OCI-LY1 (cell line): Measurements from ENCODE around the gene NKX2-2.

ENCODE experiments used
- H2AFZ ChIP-seq: fragments of 200-600 bp; sonication (generic), shearing (Covaris generic); 2 replicates; pipeline ENCODE4 v1.6.0; 2014; ENCODE audit warnings: antibody characterized with exemption, mild to moderate bottlenecking, low read length
- H3F3A ChIP-seq: fragments of 200-600 bp; sonication (generic), shearing (Covaris generic); 2 replicates; pipeline ENCODE4 v1.6.0; 2014; ENCODE audit warnings: mild to moderate bottlenecking, antibody characterized with exemption, low read length, moderate library complexity; ENCODE audit not compliant: insufficient read depth
- H3K27ac ChIP-seq: fragments of 200-600 bp; sonication (generic); 2 replicates; pipeline ENCODE4 v1.5.1; 2014; ENCODE audit warnings: low read length, mixed run types, mild to moderate bottlenecking, low read depth; ENCODE audit not compliant: poor library complexity, severe bottlenecking
- H3K27me3 ChIP-seq: fragments of 200-600 bp; sonication (generic); 2 replicates; pipeline ENCODE4 v1.6.0; 2014; ENCODE audit warnings: antibody characterized with exemption, mild to moderate bottlenecking, low read length, moderate library complexity; ENCODE audit not compliant: insufficient read depth
- H3K36me3 ChIP-seq: fragments of 200-600 bp; sonication (generic); 2 replicates; pipeline ENCODE4 v1.6.1; 2014; ENCODE audit warnings: mild to moderate bottlenecking, antibody characterized with exemption, low read length, moderate library complexity, mixed read lengths; ENCODE audit not compliant: insufficient read depth
- H3K4me1 ChIP-seq: fragments of 200-600 bp; sonication (generic); 2 replicates; pipeline ENCODE4 v1.5.1; 2014; ENCODE audit warnings: mild to moderate bottlenecking, low read length, moderate library complexity; ENCODE audit not compliant: insufficient read depth, severe bottlenecking
- H3K4me2 ChIP-seq: fragments of 200-600 bp; sonication (generic), shearing (Covaris generic); 2 replicates; pipeline ENCODE4 v1.6.1; 2014; ENCODE audit warnings: low read length
- H3K4me3 ChIP-seq: fragments of 200-600 bp; sonication (generic); 2 replicates; pipeline ENCODE4 v1.5.1; 2014; ENCODE audit warnings: low read length, low read depth, mild to moderate bottlenecking, mixed read lengths; ENCODE audit not compliant: poor library complexity, severe bottlenecking
- H3K79me2 ChIP-seq: fragments of 200-600 bp; shearing (Covaris generic); 2 replicates; pipeline ENCODE4 v1.6.1; 2016; ENCODE audit warnings: mixed run types, low read length, mixed read lengths; ENCODE audit not compliant: insufficient read depth
- H3K9ac ChIP-seq: fragments of 200-600 bp; sonication (generic), shearing (Covaris generic); 2 replicates; pipeline ENCODE4 v1.6.1; 2014; ENCODE audit warnings: mild to moderate bottlenecking, low read length, mixed read lengths
- H3K9me2 ChIP-seq: fragments of 200-600 bp; sonication (generic), shearing (Covaris generic); 2 replicates; pipeline ENCODE4 v1.6.1; 2014; ENCODE audit warnings: low read depth, mild to moderate bottlenecking, low read length, mixed read lengths
- H3K9me3 ChIP-seq: fragments of 200-600 bp; shearing (Covaris generic); 2 replicates; pipeline ENCODE4 v1.6.1; 2014; ENCODE audit warnings: low read length, mixed read lengths
- H4K20me1 ChIP-seq: fragments of 200-600 bp; sonication (generic), shearing (Covaris generic); 2 replicates; pipeline ENCODE4 v1.6.0; 2016; ENCODE audit warnings: mild to moderate bottlenecking, low read length; ENCODE audit not compliant: insufficient read depth
- EZH2 ChIP-seq: fragments of 200-600 bp; sonication (generic), shearing (Covaris generic); IDR thresholded peaks from 2 replicates; pipeline ENCODE4 v1.8.0; 2017; ENCODE audit warnings: borderline replicate concordance, mixed run types, mild to moderate bottlenecking, antibody characterized with exemption, low read length, moderate library complexity, mixed read lengths
- TF ChIP-seq, protein P1 (sequence below): fragments of 200-600 bp; sonication (generic), shearing (Covaris generic); IDR thresholded peaks from 2 replicates; pipeline ENCODE4 v1.5.1; 2017; ENCODE audit warnings: mild to moderate bottlenecking, antibody characterized with exemption, low read length, moderate library complexity, mixed read lengths

NKX2-2 gene

DNA sequence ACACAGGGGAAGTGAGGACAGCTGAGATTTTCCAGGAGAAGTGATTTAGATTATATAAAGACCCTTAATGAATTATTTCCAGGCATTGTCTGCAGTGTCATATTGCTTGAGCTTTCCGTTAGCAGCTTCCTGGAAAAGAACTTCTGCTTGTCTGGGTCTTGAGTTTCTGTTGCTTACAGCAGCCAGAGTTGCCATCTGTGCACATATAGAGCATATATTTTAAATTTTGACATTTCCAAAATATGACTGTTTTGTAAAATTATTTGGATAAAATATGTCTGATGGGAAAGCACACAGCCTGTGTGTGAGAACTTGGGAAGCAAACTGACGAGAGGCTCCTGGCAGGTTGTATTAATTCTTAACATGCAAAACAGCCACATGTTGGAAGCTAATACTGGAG is 21.0 kb upstream of the NKX2-2 start:
- no peaks in the 10 kb centered on the region for H3F3A ChIP-seq
- H4K20me1 ChIP-seq, result no peaks in the 10 kb centered on the region
- H3K9me3 ChIP-seq, result no peaks in the 10 kb centered on the region
- H3K4me3 ChIP-seq, result peak overlapping the region; percentile 17
- H3K4me2 ChIP-seq, result peak overlapping the region; percentile 53
- H3K4me1 ChIP-seq, result peaks cover 62% of the 10 kb centered on the region
- TF ChIP-seq, protein P1, sequence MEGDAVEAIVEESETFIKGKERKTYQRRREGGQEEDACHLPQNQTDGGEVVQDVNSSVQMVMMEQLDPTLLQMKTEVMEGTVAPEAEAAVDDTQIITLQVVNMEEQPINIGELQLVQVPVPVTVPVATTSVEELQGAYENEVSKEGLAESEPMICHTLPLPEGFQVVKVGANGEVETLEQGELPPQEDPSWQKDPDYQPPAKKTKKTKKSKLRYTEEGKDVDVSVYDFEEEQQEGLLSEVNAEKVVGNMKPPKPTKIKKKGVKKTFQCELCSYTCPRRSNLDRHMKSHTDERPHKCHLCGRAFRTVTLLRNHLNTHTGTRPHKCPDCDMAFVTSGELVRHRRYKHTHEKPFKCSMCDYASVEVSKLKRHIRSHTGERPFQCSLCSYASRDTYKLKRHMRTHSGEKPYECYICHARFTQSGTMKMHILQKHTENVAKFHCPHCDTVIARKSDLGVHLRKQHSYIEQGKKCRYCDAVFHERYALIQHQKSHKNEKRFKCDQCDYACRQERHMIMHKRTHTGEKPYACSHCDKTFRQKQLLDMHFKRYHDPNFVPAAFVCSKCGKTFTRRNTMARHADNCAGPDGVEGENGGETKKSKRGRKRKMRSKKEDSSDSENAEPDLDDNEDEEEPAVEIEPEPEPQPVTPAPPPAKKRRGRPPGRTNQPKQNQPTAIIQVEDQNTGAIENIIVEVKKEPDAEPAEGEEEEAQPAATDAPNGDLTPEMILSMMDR, result no peak
- no peak for TF ChIP-seq EZH2
- no peaks in the 10 kb centered on the region for H3K9me2 ChIP-seq
- no peak overlapping the region for H2AFZ ChIP-seq
- H3K79me2 ChIP-seq, result no peaks in the 10 kb centered on the region
- H3K27ac ChIP-seq, result peak overlapping the region; percentile 97
- H3K36me3 ChIP-seq, result no peaks in the 10 kb centered on the region
- no peaks in the 10 kb centered on the region for H3K27me3 ChIP-seq
- H3K9ac ChIP-seq, result peak overlapping the region; percentile 40; the same call in 1 of the 2 replicates

DNA sequence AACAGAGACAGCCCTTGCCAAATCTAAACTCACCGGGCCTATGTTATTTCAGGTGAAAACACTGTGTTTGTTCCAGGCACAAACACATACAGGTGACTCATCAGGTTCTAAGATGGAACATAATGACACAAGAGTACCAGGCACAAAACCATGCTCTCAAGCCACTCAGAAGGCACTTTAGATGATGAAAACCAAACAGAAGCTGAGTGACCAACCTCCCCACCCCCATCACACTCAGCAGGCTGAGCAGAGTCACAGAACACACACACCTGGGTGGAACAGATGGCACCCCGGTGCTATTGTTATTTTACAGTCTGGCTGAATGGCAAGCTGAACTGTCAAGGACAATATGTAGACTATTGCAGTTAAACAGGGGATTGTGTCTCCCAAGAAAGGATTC is 20.6 kb upstream of the NKX2-2 start:
- H3K27me3 ChIP-seq, result no peaks in the 10 kb centered on the region
- H3F3A ChIP-seq, result no peaks in the 10 kb centered on the region
- no peak overlapping the region for H2AFZ ChIP-seq
- no peaks in the 10 kb centered on the region for H3K9me2 ChIP-seq
- H3K4me2 ChIP-seq, result peak overlapping the region; percentile 53
- peaks cover 65% of the 10 kb centered on the region for H3K4me1 ChIP-seq
- H3K9ac ChIP-seq, result peak overlapping the region; percentile 29; the same call in 1 of the 2 replicates
- H3K79me2 ChIP-seq, result no peaks in the 10 kb centered on the region
- H3K36me3 ChIP-seq, result no peaks in the 10 kb centered on the region
- H3K4me3 ChIP-seq, result peak overlapping the region; percentile 17
- no peaks in the 10 kb centered on the region for H3K9me3 ChIP-seq
- no peak for TF ChIP-seq EZH2
- TF ChIP-seq, protein P1, result no peak
- H3K27ac ChIP-seq, result peak overlapping the region; percentile 97
- H4K20me1 ChIP-seq, result no peaks in the 10 kb centered on the region

DNA sequence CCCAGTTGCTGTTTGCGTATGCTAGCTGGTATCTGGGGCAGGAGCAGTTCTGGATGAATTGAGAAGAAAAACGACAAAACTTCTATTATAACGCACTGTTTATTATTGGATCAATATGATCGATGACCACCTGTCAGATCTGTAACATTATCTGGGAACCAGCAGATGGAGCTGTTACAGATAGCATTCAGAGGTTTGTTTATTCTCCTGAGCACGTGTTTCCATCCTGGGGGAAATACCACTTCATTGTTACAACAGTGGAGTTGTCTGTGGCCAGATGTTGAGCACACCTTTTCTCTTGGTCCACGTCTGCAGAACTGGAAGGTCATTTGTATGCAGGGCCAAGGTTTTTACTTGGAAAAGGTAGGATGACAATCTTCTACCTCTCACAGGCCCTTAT is 16.0 kb upstream of the NKX2-2 start:
- Histone ChIP-seq H3K4me3 (no peak overlapping the region), H3F3A (no peaks in the 10 kb centered on the region), H3K9me3 (no peaks in the 10 kb centered on the region), H3K36me3 (no peaks in the 10 kb centered on the region), H3K4me1 (peaks cover 40% of the 10 kb centered on the region), H3K79me2 (no peaks in the 10 kb centered on the region), H3K9ac (no peak overlapping the region; the same call in 1 of the 2 replicates), H3K27me3 (no peaks in the 10 kb centered on the region), H2AFZ (no peak overlapping the region), H4K20me1 (no peaks in the 10 kb centered on the region), H3K4me2 (no peak overlapping the region), H3K27ac (no peak overlapping the region), H3K9me2 (no peaks in the 10 kb centered on the region)
- TF ChIP-seq, protein P1, result peak; percentile 70
- no peak for TF ChIP-seq EZH2
